Body of pancreas (tissue), 4 donors: ENCODE results near the gene ESRRB. TPM values are rescaled to one million over a fixed set of nuclear protein-coding genes. Genes with fewer than 3 reads are reported as not detected.

Experiments
- ATAC-seq: fragments of 150-250 bp; one replicate; pipeline ENCODE4 v1.9.1; 2016
- DNase-seq, 4 donors: peaks; one replicate each; pipeline ENCODE4 v3.0.0-alpha.2; 2019
- H3K27ac ChIP-seq, 4 donors: fragments of 200-600 bp; sonication (generic); 1 replicate in 3 of 4; 2 replicates in 1 of 4; pipeline versions ENCODE4 v1.5.1 to v1.6.1; 2016 to 2019; ENCODE audit warnings: mild to moderate bottlenecking in 1 of 4, mixed read lengths in 1 of 4, moderate library complexity in 1 of 4
- H3K27me3 ChIP-seq, 2 donors: fragments of 200-600 bp; sonication (generic); one replicate each; pipeline ENCODE4 v1.6.0; 2016; ENCODE audit warnings: mild to moderate bottlenecking in 1 of 2
- H3K36me3 ChIP-seq, 2 donors: fragments of 200-600 bp; sonication (generic); replicated peaks in 1 of 2; 2 replicates each; pipeline ENCODE4 v1.5.1; 2016; ENCODE audit warnings: low read depth in 2 of 2; ENCODE audit not compliant: insufficient read depth in 1 of 2
- H3K4me1 ChIP-seq: fragments of 200-600 bp; sonication (generic); one replicate; pipeline ENCODE4 v1.6.0; 2016
- H3K4me3 ChIP-seq, 2 donors: fragments of 200-600 bp; sonication (generic); 1 replicate in 1 of 2; 2 replicates in 1 of 2; pipeline ENCODE4 v1.5.1; 2016 to 2019
- H3K9me3 ChIP-seq, 3 donors: fragments of 200-600 bp; sonication (generic); 1 replicate in 2 of 3; 2 replicates in 1 of 3; pipeline ENCODE4 v1.5.1; 2016
- POLR2A ChIP-seq, 3 donors: fragments of 450-650 bp; IDR thresholded peaks; one replicate each; pipeline ENCODE4 v1.6.1; 2016; ENCODE audit warnings: antibody characterized with exemption in 3 of 3, mild to moderate bottlenecking in 2 of 3
- WGBS, 2 donors: methylation state at CpG; one replicate each; pipeline ENCODE4 v1.1.5; 2017; 5-methylcytosine and 5-hydroxymethylcytosine counted together
- intact Hi-C: fragments of 100-400 bp; cut with DNase I; formaldehyde crosslinking; loops from one replicate; pipeline ENCODE4 v1.15.1; 2023
- total RNA-seq, 2 donors: library from RNA; depleted of rRNA; stranded (reverse); fragments of >200 nt; gene quantifications; one replicate each; pipeline ENCODE4 v1.1.0, GENCODE V29; 2016
- TF ChIP-seq, protein P1 (sequence below), 7 experiments: fragments of 450-650 bp in 4 of 7; fragments of 200-600 bp in 3 of 7; sonication (generic) in 3 of 7; IDR thresholded peaks; one replicate each; pipeline ENCODE4 v1.5.1; 2016 to 2019; ENCODE audit warnings: antibody characterized with exemption in 7 of 7

ESRRB gene
- total RNA-seq, 2 donors from 2014 or later = not detected

DNA sequence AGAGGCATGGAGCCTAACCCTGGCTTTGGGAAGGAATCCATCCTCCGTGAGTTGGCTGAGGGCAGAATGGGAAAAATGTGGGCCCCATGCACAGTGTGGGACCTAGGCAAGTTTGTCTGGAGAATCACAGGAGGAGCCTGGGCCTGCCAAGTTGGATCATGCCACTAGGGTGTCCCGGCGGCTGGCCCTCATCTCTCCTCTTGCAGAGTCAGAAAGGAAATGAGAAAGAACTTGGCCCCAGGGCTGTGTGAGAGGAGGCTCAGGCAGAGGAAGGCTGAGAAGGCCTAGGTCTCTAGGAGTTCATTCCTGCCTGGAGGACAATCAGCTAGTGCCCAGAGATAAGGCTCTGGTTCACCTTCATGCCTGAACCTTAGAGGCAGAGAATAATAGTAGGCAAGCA is 2.5 kb upstream of the ESRRB start:
- Histone ChIP-seq H3K9me3 (no peaks in the 10 kb centered on the region), H3K4me1 (peaks cover 19% of the 10 kb centered on the region), H3K27ac (no peak overlapping the region), H3K27me3 (no peaks in the 10 kb centered on the region), H3K36me3 (no peaks in the 10 kb centered on the region), H3K4me3 (no peak overlapping the region)
- ATAC-seq (no peak), DNase-seq (no peak)
- intact Hi-C loops = no loop called here
- 63 to 69% methylated on average over 2 to 3 of the region's 3 CpGs for WGBS, 2 donors
- no peak for TF ChIP-seq POLR2A (IDR thresholded peaks at IDR 0.05)
- TF ChIP-seq, protein P1, sequence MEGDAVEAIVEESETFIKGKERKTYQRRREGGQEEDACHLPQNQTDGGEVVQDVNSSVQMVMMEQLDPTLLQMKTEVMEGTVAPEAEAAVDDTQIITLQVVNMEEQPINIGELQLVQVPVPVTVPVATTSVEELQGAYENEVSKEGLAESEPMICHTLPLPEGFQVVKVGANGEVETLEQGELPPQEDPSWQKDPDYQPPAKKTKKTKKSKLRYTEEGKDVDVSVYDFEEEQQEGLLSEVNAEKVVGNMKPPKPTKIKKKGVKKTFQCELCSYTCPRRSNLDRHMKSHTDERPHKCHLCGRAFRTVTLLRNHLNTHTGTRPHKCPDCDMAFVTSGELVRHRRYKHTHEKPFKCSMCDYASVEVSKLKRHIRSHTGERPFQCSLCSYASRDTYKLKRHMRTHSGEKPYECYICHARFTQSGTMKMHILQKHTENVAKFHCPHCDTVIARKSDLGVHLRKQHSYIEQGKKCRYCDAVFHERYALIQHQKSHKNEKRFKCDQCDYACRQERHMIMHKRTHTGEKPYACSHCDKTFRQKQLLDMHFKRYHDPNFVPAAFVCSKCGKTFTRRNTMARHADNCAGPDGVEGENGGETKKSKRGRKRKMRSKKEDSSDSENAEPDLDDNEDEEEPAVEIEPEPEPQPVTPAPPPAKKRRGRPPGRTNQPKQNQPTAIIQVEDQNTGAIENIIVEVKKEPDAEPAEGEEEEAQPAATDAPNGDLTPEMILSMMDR (IDR thresholded peaks at IDR 0.05) = no peak

DNA sequence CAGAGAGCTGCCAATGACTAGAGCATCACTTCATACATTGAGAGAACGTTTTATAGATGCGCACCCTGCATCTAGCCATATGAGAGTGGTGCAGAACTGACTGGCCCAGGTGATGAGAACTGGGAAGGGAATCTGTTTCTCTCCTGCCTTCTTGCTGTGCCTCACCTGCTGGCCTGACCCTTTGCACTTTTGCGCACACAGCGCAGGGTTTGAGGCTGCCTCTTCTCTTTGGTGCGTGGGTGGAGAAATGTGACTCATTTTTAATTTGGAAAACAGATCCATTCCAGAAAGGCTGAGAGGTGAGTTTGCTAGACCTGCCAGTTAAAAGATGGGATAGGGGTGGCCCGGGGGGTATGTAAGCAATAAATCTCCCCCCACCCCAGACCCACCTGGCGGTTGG is 453 bp upstream of the ESRRB start:
- Histone ChIP-seq H3K27me3 (no peaks in the 10 kb centered on the region), H3K4me3 (no peak overlapping the region), H3K9me3 (no peaks in the 10 kb centered on the region), H3K4me1 (peaks cover 19% of the 10 kb centered on the region), H3K27ac (no peak overlapping the region), H3K36me3 (no peaks in the 10 kb centered on the region)
- intact Hi-C loops = no loop called here
- no peak for TF ChIP-seq POLR2A (IDR thresholded peaks at IDR 0.05)
- TF ChIP-seq, protein P1 (IDR thresholded peaks at IDR 0.05) = no peak
- ATAC-seq = no peak
- no peak for DNase-seq
- 31 to 41% methylated on average over 5 to 7 of the region's 7 CpGs for WGBS, 2 donors

DNA sequence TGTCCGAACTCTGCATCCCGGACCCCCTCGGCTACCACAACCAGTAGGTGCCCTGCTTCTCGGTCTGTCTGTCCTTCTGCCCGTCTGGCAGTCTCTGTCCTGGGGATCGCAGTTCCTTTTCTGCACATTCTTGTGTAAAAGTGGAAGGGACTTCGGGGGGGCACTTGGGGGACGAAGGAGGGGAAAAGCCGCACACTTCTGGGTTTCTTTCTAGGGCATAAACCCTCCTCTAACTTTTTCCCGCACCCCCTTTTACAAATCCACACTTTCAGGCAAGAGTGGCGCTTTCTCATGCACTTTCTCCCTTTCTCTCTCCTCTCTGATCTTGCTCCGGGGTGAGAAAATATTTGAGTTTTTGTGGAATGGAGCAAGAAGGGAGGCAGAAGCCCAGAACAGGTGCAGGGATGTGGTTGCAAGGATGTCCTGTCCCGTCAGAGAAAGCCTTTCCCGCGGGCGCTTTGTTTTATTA is 506 bp downstream of the ESRRB start:
- Histone ChIP-seq H3K4me1 (peaks cover 19% of the 10 kb centered on the region), H3K27me3 (no peaks in the 10 kb centered on the region), H3K36me3 (no peaks in the 10 kb centered on the region), H3K9me3 (no peaks in the 10 kb centered on the region), H3K27ac (no peak overlapping the region), H3K4me3 (peak overlapping the region in 1 of 2 donors; percentile 39)
- no peak for TF ChIP-seq POLR2A (IDR thresholded peaks at IDR 0.05)
- TF ChIP-seq, protein P1 (IDR thresholded peaks at IDR 0.05) = no peak
- 1% methylated on average over 16 of the region's 16 CpGs for WGBS, 2 donors
- intact Hi-C loops = no loop called here
- ATAC-seq (no peak), DNase-seq (no peak)

DNA sequence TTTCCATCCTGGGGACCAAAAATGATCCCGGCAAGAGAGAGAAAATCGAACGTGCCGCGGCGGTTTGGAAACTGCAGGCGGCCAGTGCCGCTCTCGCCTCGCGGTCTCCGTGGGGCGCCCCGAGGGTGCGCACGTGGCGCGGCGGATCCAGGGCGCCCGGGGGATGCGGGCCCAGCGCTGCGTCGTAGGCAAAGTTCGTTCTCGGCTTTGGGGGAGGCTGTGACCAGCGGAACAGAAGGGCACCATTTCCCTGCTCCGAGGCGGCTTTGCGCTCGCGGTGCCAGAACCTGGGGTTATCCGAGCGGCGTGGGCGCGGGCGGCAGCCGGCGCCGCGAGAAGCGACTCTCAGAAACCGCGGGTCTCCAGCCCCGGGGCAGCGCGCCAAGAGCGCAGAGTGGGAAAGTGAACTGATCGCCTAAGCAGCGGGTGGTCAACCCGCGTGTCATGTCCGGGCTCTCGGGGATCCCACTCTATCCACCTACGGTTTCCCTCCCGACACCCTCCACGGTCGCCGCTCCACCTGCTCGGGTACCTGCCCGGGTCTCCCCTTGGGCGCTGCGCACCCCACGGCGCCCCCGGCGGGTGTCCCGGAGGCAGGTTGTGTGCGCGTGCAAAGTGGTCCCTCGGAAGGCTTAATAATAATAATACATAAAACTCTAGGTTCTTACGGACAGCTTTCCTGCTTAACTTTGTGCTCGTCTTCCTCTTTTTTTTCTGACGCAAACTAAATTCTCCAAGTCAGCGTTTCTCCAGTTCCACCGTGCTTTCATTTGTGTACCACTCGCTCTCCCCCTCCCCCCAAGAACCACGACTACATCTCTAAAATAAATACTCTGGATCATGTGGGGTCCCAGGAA is 1.2 kb downstream of the ESRRB start:
- no peak overlapping the region for H3K27ac ChIP-seq
- peaks cover 19% of the 10 kb centered on the region for H3K4me1 ChIP-seq
- no peaks in the 10 kb centered on the region for H3K36me3 ChIP-seq
- WGBS, 2 donors = 1% methylated on average over 35 to 73 of the region's 80 CpGs
- TF ChIP-seq POLR2A (IDR thresholded peaks at IDR 0.05) = no peak
- TF ChIP-seq, protein P1 (IDR thresholded peaks at IDR 0.05) = no peak
- DNase-seq = no peak
- ATAC-seq = no peak
- peak overlapping the region in 1 of 2 donors; percentile 18 for H3K4me3 ChIP-seq
- no peaks in the 10 kb centered on the region for H3K27me3 ChIP-seq
- no peaks in the 10 kb centered on the region for H3K9me3 ChIP-seq
- intact Hi-C loops = no loop called here

DNA sequence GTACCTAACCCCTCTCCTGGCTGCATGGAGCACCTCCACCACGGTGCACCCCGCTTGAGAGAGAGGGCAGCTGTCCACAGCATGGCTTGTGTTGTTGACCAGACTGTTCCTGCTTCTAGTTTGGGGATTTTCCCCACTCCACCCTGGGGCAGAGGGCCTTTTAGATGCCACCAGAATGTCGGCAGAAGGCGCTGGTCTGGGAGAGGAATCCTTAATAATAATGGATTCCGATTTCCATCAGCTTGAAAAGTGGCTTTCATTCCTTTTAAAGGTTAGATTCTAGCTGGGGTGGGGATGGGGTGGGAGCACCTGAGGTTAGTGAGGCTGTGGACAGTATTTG is 1.8 kb downstream of the ESRRB start:
- TF ChIP-seq, protein P1 (IDR thresholded peaks at IDR 0.05) = no peak
- TF ChIP-seq POLR2A (IDR thresholded peaks at IDR 0.05) = no peak
- no peaks in the 10 kb centered on the region for H3K27me3 ChIP-seq
- DNase-seq = no peak
- H3K4me3 ChIP-seq = no peak overlapping the region
- H3K27ac ChIP-seq = no peak overlapping the region
- WGBS, 2 donors = 11 to 14% methylated on average over 5 of the region's 5 CpGs
- intact Hi-C loops = no loop called here
- peaks cover 19% of the 10 kb centered on the region for H3K4me1 ChIP-seq
- no peaks in the 10 kb centered on the region for H3K9me3 ChIP-seq
- H3K36me3 ChIP-seq = no peaks in the 10 kb centered on the region
- no peak for ATAC-seq
